Measurements from ENCODE around the gene ITLN1. TPM values are rescaled to one million over a fixed set of nuclear protein-coding genes. Genes with fewer than 3 reads are reported as not detected.

ITLN1 gene
- total RNA-seq, 4 donors from 2014 or later: not detected

DNA sequence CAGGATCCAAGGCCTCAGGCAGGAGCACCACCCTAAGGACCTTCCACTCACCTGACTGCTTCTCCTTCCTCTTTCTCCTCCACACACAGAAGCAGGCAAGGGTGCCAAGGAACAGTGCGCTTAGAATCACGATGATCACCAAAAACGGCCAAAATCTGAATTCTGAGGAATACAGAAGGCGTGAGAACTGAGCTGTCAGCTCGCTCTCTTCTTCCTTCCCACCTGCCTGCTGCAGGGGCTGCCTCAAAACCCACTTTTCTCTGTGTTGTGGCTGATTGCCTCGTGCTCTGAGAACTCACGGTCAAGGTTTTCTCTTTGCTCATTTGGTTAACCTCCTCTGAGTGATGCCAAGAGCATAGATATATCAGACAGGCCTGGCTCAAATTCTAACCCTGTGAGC lies 46.1 kb downstream of the ITLN1 start:
- no peak for TF ChIP-seq POLR2A (IDR thresholded peaks at IDR 0.05)
- TF ChIP-seq, protein P1, sequence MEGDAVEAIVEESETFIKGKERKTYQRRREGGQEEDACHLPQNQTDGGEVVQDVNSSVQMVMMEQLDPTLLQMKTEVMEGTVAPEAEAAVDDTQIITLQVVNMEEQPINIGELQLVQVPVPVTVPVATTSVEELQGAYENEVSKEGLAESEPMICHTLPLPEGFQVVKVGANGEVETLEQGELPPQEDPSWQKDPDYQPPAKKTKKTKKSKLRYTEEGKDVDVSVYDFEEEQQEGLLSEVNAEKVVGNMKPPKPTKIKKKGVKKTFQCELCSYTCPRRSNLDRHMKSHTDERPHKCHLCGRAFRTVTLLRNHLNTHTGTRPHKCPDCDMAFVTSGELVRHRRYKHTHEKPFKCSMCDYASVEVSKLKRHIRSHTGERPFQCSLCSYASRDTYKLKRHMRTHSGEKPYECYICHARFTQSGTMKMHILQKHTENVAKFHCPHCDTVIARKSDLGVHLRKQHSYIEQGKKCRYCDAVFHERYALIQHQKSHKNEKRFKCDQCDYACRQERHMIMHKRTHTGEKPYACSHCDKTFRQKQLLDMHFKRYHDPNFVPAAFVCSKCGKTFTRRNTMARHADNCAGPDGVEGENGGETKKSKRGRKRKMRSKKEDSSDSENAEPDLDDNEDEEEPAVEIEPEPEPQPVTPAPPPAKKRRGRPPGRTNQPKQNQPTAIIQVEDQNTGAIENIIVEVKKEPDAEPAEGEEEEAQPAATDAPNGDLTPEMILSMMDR (IDR thresholded peaks at IDR 0.05): no peak
- 82 to 86% methylated on average over 7 of the region's 7 CpGs for WGBS, 2 donors
- no peak overlapping the region for H3K4me3 ChIP-seq (ENCODE audit: low read depth, poor library complexity, severe bottlenecking)
- intact Hi-C loops (cut with DNase I; ENCODE audit: low total_unique reads): loop anchor here (10.0 kb wide), 2 partner anchors 116 to 164 kb away; partner anchors contain the start of gene ITLN2
- DNase-seq (ENCODE audit: low spot score in 2 of 2): no peak

DNA sequence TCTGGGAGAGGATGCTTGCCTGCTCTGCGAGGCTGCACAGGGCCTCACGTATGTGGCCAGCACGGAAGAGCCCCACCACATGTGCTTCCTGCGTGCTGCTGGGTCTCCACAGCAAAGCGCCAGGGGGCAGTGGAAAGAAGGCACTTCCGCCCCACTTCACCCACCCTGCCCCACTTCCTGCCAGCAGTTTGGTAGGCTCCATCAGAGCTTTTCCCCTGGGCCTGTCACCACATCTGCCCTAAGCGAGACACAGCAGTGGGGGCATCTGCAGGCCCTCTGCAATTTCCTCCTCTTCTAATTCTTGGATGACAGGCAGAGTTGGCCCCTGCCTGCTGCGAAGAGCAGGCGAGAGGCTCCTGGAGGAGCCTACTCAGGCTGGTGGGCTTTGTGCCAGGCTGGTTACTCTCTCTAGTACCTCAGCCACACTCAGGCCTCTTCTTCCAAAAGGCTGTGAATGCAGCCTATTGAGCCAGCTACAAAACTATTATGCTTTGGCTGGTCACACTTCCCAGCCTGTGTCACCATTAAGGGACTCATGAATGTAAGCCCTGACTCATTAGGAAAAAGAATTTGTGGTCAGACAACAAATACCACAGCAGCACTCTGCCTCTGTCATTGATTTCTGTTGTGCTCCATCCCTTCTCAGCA lies 47.3 kb downstream of the ITLN1 start:
- TF ChIP-seq POLR2A (IDR thresholded peaks at IDR 0.05): no peak
- TF ChIP-seq, protein P1 (IDR thresholded peaks at IDR 0.05): no peak
- WGBS, 2 donors: 47 to 65% methylated on average over 8 to 9 of the region's 9 CpGs
- intact Hi-C loops (cut with DNase I; ENCODE audit: low total_unique reads): loop anchor here (10.0 kb wide), 2 partner anchors 117 to 163 kb away; partner anchors contain the start of gene ITLN2
- DNase-seq (ENCODE audit: low spot score in 2 of 2): peak in 1 of 2 donors; percentile 88
- no peak overlapping the region for H3K4me3 ChIP-seq (ENCODE audit: low read depth, poor library complexity, severe bottlenecking)

DNA sequence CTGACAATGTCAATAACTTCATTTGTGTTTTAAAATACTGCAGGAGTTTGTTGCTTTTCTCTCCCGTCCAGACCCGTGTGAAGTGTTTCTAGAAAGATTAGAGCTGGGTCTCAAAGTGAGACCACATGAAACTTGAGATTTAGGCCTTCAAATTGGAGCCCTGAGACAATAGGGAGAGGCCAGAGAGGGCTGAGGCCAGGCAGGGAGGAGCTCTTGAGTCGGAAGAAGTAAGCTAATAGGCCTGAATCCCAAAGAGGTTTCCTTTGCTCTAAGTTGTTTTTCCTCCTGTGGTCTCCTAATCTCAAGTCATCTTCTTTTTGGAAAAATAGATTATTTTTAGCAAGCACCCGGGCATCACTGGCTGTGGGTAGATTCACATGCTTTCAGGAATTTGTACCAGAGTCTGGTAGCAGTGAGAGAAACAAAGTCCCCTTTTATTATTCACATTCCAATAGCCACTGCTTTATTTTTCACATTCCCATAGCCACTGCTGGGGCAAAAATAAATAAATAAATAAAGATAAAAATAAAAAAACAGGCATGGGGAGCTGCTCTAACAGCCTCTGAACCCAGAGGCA lies 47.9 kb downstream of the ITLN1 start:
- 56% methylated on average over 4 of the region's 4 CpGs for WGBS, 2 donors

DNA sequence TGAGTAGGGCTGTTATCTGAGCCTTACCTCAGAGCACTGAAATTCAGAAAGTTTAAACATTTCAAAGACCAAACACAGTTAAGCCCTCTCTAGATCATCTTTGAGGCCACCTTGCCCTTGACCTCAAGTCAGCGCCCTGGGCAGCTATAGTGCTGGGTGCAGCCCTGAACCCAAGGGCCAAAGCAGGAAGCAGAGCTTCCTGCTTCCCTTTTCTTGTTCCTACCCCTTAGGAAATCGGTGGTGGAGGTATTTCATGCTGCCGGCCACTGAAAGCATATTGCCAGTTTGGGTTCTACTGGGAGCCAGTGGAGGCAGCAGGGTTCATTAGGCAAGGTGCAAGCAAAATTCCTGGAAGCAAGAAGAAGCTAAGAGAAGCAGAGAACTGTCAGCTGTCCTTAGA lies 48.4 kb downstream of the ITLN1 start:
- TF ChIP-seq, protein P1 (IDR thresholded peaks at IDR 0.05): no peak
- no peak for TF ChIP-seq POLR2A (IDR thresholded peaks at IDR 0.05)
- 59 to 72% methylated on average over 3 of the region's 3 CpGs for WGBS, 2 donors
- intact Hi-C loops (cut with DNase I; ENCODE audit: low total_unique reads): loop anchor here (10.0 kb wide), 2 partner anchors 118 to 162 kb away; partner anchors contain the start of gene ITLN2
- no peak for DNase-seq (ENCODE audit: low spot score in 2 of 2)
- H3K4me3 ChIP-seq (ENCODE audit: low read depth, poor library complexity, severe bottlenecking): no peak overlapping the region

More for the DNA sequence above, 47.9 kb downstream of the ITLN1 start:
- TF ChIP-seq, protein P1 (IDR thresholded peaks at IDR 0.05): no peak
- TF ChIP-seq POLR2A (IDR thresholded peaks at IDR 0.05): no peak
- DNase-seq (ENCODE audit: low spot score in 2 of 2): no peak
- no peak overlapping the region for H3K4me3 ChIP-seq (ENCODE audit: low read depth, poor library complexity, severe bottlenecking)
- intact Hi-C loops (cut with DNase I; ENCODE audit: low total_unique reads): loop anchor here (10.0 kb wide), 2 partner anchors 118 to 162 kb away; partner anchors contain the start of gene ITLN2

DNA sequence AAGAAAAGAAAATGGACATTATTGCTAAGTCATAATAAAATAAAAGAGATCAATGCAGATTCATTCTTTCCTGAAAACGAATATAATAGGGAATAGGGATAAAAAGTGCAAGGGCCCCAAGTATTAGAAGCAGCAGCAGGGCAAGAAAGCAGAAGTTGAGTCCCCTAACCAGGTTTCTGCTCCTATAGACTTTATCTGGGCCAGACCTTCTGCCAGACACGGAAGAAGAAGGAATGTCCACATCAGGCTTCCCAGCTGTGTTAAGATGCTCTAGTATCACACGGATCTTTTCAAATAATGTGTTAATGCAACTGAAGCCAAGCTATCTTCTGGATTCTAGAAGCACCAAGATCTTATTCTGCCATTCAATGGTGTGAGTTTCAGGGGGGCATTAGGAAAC lies 49.2 kb downstream of the ITLN1 start:
- H3K4me3 ChIP-seq (ENCODE audit: low read depth, poor library complexity, severe bottlenecking): no peak overlapping the region
- 82 to 83% methylated on average over 3 of the region's 3 CpGs for whole genome bisulfite sequencing, 2 donors
- no peak for DNase-seq (ENCODE audit: low spot score in 2 of 2)
- intact Hi-C loops (cut with DNase I; ENCODE audit: low total_unique reads): loop anchor here (10.0 kb wide), 2 partner anchors 119 to 161 kb away; partner anchors contain the start of gene ITLN2
- no peak for TF ChIP-seq POLR2A (IDR thresholded peaks at IDR 0.05)
- TF ChIP-seq, protein P1 (IDR thresholded peaks at IDR 0.05): no peak
